ENCODE data around the gene IL6.

- TF ChIP-seq POLR2A (IDR thresholded peaks at IDR 0.05) (no peak), CTCF (IDR thresholded peaks at IDR 0.05 in 8 of 11, conservative IDR thresholded peaks at IDR 0.05 in 3 of 11) (no peak)
These were observed 54.3 kb downstream of the IL6 start for GRCh38 chr7:22781230-22781711.

Measured in spleen (tissue), 7 donors.